Measurements from ENCODE around the gene USP24.
"Not testable (repeated sequence)": the region's sequence is repeated elsewhere in the genome, so short reads cannot be mapped to it uniquely, and the experiment has no call there.

Gene USP24

GRCh38 chr1:55050283-55050682 lies 164.9 kb downstream of the USP24 start:
- DNase-seq: no peak

- DNase-seq: no peak
Measured at GRCh38 chr1:55049914-55050278, 165.3 kb downstream of the USP24 start.

DNA sequence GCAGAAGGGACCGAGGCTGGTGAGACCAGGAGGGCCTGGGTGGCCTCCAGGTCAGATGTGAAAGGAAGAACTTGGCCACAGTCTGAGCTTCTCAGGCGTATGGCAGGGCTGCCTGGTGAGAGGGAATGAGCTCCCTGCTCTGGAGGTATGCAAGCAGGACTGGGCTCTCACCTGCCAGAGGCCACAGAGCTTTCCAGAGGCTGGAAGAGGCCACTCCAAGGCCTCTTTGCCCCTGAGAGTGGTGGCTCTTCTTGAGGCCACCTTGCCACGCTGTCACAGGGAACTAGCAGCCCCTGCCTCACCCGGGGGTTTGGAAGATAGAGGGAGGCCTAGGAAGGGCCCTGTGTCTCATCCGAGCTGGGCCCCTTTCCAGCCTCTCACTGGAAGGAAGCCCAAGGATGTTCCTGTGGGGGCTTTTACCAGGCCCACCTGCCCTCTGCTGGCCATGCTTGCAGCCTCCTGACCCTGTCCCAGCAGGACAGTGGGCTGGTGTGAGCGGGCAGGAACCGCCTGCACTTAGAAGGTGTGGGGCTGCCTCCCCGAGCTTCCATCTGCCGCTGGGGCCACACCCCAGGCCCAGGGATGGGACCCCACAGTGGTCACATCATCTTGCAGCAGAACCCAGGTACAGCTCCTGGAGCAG lies 165.8 kb downstream of the USP24 start:
- no peak for DNase-seq

GRCh38 chr1:55048453-55049270 lies 166.5 kb downstream of the USP24 start:
- DNase-seq: no peak

GRCh38 chr1:55047611-55048010 lies 167.6 kb downstream of the USP24 start:
- no peak for DNase-seq

DNA sequence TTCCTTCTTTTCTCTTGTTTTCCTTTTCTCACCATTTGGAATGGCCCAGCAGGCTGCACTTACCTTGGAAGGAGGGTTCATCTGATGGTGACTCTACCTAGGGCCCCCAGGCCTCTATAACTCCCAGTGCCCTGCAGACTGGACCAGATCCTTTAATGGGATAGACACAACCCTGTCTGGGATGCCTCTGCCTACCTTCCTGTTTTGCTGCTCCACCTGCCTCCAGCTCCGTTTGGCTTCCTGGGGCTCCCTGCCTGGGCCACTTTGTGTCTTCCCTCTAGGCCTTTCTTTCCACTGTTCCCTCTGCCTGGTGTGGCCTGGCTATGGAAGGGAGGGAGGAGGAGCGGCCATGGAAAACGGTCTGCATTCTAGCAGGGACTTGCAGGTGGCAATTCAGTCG lies 168.3 kb downstream of the USP24 start:
- no peak for DNase-seq

DNA sequence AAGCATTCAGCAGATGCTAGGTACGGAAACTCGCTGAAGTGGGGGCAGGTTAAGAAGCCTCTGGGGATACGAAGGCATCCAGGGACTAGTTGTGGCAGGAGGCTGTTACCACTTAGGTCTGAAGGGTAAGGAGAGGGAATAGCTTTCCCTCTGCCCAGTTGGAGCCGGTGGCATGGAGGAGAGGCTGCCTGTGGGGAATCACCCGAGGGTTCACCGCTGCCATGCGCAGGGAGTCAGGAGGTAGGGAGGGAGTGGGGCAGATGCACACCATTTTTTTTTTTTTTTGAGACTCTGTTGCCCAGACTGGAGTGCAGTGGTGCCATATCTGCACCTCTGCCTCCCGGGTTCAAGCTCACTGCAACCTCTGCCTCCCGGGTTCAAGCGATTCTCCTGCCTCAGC lies 169.7 kb downstream of the USP24 start:
- DNase-seq: no peak

DNA sequence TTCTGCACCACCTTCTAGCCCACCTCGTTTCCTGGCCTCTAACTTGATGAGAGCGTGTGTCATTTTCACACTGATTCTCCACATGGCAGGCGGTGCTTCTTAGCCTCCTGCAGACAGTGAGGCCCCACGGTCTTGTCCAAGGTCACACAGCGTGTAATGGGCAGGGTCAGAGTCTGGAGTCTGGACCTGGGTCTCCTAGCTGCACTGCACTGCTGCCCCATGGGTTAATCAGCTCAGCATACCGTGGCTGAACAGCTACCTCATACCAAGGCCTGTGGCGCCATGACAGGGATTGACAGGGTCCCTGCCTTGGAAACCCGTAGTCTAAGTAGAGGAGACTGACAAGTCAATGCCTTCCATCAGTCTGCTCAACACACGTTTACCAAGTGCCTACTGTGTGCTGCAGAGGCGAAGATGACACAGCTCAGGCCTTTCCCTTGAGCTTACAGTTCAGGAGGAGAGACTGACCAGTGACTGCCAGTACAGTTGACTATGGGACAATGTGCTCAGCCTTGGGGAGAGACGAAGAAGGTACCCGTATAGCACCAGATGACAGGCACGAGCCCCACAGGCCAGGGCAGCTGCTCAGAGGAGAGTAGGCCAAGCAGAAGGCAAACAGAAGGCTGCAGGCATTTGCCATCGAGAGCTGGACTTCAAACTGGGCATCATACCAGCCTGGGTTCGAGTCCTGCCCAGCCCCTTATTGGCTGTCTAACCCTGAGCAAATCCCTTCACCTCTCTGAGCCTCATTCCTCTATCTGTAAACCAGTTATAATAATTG lies 170.4 kb downstream of the USP24 start:
- no peak for DNase-seq

DNA sequence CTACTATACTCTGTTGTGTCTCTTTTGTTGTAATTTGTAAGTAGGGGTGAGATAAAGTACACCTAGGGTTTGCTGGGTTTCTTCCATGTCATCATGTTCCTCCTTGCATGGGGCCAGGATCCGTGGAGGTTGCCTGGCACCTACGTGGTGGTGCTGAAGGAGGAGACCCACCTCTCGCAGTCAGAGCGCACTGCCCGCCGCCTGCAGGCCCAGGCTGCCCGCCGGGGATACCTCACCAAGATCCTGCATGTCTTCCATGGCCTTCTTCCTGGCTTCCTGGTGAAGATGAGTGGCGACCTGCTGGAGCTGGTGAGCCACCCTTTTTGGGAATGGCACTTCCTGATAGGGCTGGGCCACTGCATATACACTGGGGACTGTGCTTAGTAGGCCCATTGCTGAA lies 171.4 kb downstream of the USP24 start:
- DNase-seq: no peak

- DNase-seq: no peak
Measured at GRCh38 chr1:55043011-55043410, 172.2 kb downstream of the USP24 start.

DNA sequence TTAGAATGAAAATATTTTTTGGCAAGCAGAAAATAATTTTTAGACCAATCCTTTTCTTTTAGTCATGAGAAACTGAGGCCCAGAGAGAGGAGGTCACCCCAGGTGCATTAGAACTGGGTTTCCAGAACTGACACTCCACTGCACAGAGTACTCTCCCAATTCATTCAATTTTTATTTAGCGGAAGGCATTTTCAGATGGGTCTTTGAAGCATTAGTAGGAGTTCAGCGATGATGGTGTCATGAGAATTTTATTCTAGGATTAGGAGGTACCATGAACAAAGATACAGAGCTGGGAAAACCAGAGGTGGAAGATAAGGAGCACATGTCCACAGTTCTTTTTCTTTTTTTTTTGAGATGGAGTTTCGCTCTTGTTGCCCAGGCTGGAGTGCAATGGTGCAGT lies 173.6 kb downstream of the USP24 start:
- no peak for DNase-seq

DNA sequence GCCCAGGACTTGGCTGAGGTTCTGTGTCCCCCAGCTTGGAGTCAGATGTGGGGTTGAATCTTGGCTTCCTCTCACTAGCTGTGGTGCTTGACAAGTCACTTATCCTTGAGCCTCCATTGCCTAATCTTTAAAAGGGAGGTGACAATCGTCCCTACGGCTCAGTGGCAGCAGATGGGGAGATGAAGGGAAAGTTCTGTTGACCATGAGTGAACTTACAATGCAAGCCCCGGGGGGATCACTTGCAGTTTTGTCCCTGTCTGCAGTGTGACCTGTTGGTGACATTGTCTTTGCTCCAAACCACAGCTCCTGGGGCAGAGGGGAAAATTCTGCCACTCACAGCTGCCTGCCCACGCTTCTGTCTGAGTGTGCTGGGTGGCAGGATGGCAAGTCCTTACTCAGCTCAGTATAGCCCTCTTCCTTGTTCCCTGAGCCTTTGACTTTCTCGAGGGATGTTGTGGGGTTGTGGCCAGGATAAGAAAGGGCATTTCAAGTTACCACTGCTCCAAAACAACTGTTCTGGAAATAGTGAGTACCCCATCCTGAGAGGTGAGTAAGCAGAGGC lies 174.2 kb downstream of the USP24 start:
- DNase-seq: no peak

- DNase-seq: no peak
Measured at GRCh38 chr1:55040083-55040932, 174.9 kb downstream of the USP24 start.

DNA sequence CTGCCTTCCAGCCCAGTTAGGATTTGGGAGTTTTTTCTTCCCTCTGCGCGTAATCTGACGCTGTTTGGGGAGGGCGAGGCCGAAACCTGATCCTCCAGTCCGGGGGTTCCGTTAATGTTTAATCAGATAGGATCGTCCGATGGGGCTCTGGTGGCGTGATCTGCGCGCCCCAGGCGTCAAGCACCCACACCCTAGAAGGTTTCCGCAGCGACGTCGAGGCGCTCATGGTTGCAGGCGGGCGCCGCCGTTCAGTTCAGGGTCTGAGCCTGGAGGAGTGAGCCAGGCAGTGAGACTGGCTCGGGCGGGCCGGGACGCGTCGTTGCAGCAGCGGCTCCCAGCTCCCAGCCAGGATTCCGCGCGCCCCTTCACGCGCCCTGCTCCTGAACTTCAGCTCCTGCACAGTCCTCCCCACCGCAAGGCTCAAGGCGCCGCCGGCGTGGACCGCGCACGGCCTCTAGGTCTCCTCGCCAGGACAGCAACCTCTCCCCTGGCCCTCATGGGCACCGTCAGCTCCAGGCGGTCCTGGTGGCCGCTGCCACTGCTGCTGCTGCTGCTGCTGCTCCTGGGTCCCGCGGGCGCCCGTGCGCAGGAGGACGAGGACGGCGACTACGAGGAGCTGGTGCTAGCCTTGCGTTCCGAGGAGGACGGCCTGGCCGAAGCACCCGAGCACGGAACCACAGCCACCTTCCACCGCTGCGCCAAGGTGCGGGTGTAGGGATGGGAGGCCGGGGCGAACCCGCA lies 175.7 kb downstream of the USP24 start, which contains the start of gene PCSK9:
Gene PCSK9, plus strand, starts transcription at position 207 of the 741 bp plus-strand sequence. Its CDS starts 290 bp downstream, at position 497.
- no peak for DNase-seq

DNA sequence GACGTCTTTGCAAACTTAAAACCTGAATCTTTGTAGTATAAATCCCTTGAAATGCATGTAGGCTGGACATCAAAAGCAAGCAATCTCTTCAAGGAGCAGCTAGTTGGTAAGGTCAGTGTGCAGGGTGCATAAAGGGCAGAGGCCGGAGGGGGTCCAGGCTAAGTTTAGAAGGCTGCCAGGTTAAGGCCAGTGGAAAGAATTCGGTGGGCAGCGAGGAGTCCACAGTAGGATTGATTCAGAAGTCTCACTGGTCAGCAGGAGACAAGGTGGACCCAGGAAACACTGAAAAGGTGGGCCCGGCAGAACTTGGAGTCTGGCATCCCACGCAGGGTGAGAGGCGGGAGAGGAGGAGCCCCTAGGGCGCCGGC lies 176.2 kb downstream of the USP24 start:
- no peak for DNase-seq

GRCh38 chr1:55038552-55038838 lies 176.7 kb downstream of the USP24 start:
- no peak for DNase-seq

DNA sequence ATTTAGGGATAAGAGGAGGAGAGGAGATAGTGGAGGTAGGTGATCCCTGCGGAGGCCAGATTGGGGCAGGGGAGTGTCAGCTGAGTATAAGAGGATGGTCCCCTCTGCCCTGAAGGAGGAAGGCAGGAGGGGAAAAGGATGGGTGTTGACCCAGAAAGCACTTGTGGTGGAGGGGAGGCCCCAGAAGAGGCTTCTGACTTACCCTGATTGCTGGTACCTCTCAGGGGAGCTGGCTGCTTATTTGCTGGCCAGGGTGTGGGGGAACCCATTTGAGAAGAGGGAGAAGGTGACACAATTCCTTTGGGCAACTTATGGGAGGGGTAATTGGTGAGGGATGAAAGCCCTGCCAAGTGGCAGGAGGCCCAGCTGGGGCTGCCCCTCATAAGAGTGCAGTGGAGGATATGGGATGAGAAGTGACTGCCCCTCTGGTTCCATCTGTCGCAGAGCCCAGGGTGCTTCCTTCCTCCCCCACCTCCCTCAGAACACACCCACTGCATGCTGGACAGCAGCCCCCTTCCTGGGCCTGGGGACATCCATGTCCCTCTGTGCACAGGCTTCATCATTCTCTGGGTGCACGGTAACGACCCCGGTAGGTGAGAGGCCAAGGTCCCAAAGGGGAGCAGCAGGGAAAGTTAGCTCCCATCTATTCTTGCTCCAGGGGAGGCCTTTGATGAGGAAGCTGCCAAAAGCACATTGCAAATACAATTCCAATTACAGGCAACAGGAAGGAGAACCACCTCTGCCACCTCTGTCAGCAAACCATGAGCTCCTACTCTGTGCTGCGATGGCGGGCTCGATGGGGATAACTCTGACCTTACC lies 177.2 kb downstream of the USP24 start:
- no peak for DNase-seq

DNA sequence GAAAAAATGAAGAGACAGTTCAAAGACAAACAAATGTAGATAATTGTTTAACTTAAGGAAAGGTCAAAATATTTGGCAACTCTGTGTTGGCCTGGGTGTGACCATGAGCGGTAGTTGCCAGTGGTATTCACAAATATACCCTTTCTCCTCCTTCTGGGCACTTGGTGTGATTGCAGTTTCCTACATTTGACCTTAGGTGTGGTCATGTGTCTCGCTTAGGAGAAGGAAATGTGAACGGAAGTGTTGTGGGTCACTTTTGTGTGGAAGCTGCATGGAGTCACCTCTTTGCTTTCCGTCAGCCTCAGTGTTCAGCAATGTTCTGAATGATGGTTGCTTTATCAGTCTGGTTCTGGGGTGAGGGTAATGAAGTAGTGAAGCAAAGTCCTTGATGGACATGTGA lies 179.3 kb downstream of the USP24 start:
- DNase-seq: no peak

- no peak for DNase-seq
Measured at GRCh38 chr1:55034476-55035133, 180.6 kb downstream of the USP24 start.

DNA sequence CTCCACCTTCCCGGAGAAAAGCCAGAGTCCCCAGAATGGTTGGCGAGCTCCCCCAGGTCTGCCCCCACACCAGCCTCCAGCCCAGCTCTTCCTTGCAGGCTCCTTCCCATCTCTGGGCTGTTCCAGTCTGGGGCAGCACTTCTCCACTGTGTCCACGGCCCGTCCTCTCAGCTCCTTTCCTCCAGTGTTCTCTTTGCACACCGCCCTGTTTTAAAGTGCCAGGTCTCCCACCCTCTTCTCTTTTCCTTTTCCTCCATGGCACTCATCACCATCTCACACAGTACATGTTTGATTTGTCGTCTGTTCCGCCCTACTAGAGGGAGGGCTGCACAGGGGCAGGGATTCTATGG lies 181.9 kb downstream of the USP24 start:
- no peak for DNase-seq

DNA sequence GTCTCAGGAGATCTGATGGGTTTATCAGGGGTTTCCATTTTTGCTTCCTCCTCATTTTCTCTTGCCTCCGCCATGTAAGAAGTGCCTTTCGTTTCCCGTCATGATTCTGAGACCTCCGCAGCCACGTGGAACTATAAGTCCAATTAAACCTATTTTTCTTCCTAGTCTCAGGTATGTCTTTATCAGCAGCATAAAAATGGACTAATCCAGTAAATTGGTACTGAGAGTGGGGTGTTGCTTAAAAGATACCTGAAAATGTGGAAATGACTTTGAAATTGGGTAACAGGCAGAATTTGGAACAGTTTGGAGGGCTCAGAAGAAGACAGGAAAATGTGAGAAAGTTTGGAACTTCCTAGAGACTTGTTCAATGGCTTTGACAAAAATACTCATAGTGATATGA lies 184.1 kb downstream of the USP24 start:
- not testable (repeated sequence) for DNase-seq

Data from CD4-positive, alpha-beta T cell treated with Interleukin-4 for 1 hour (primary cell).